NCI-H69 (cell line): ENCODE measurements around the gene PARD3.

Experiments
- DNase-seq: peaks from one replicate; lab custom pipeline; 2025; lab: John Stamatoyannopoulos, UW

PARD3 gene

GRCh38 chr10:34184939-34185386 lies 630.1 kb downstream of the PARD3 start:
- DNase-seq, result peak; percentile 14

- DNase-seq, result no peak
Observed at GRCh38 chr10:34184397-34184796, 630.7 kb downstream of the PARD3 start.

GRCh38 chr10:34183016-34183796 lies 631.9 kb downstream of the PARD3 start:
- DNase-seq, result peak; percentile 69

GRCh38 chr10:34181553-34182300 lies 633.4 kb downstream of the PARD3 start:
- DNase-seq, result peak; percentile 53

GRCh38 chr10:34180749-34181148 lies 634.3 kb downstream of the PARD3 start:
- no peak for DNase-seq

GRCh38 chr10:34179280-34179679 lies 635.8 kb downstream of the PARD3 start:
- DNase-seq, result peak; percentile 57

- DNase-seq, result no peak
Observed at GRCh38 chr10:34178756-34179155, 636.3 kb downstream of the PARD3 start.

GRCh38 chr10:34178196-34178595 lies 636.9 kb downstream of the PARD3 start:
- no peak for DNase-seq

- DNase-seq, result no peak
Observed at GRCh38 chr10:34177445-34177844, 637.7 kb downstream of the PARD3 start.

GRCh38 chr10:34176351-34176750 lies 638.7 kb downstream of the PARD3 start:
- DNase-seq, result peak; percentile 82

- DNase-seq, result peak; percentile 56
Observed at GRCh38 chr10:34175121-34175520, 640.0 kb downstream of the PARD3 start.

- no peak for DNase-seq
Observed at GRCh38 chr10:34172936-34173533, 642.1 kb downstream of the PARD3 start.

- DNase-seq, result no peak
Observed at GRCh38 chr10:34171957-34172527, 643.1 kb downstream of the PARD3 start.

- peak; percentile 54 for DNase-seq
Observed at GRCh38 chr10:34169677-34170076, 645.4 kb downstream of the PARD3 start.

- no peak for DNase-seq
Observed at GRCh38 chr10:34169131-34169530, 646.0 kb downstream of the PARD3 start.

GRCh38 chr10:34168439-34168838 lies 646.7 kb downstream of the PARD3 start:
- peak; percentile 71 for DNase-seq

GRCh38 chr10:34166823-34167222 lies 648.3 kb downstream of the PARD3 start:
- no peak for DNase-seq

- no peak for DNase-seq
Observed at GRCh38 chr10:34166354-34166753, 648.7 kb downstream of the PARD3 start.

- DNase-seq, result no peak
Observed at GRCh38 chr10:34164029-34164428, 651.1 kb downstream of the PARD3 start.

- DNase-seq, result no peak
Observed at GRCh38 chr10:34163075-34163905, 651.8 kb downstream of the PARD3 start.

- no peak for DNase-seq
Observed at GRCh38 chr10:34161777-34162370, 653.2 kb downstream of the PARD3 start.
